ENCODE results near the gene RAB40C. TPM values are rescaled to one million over a fixed set of nuclear protein-coding genes. Genes with fewer than 3 reads are reported as not detected.

RAB40C gene
- total and polyA plus RNA-seq, 2 experiments from 2014 or later, result 9.5 to 18.8 TPM

DNA sequence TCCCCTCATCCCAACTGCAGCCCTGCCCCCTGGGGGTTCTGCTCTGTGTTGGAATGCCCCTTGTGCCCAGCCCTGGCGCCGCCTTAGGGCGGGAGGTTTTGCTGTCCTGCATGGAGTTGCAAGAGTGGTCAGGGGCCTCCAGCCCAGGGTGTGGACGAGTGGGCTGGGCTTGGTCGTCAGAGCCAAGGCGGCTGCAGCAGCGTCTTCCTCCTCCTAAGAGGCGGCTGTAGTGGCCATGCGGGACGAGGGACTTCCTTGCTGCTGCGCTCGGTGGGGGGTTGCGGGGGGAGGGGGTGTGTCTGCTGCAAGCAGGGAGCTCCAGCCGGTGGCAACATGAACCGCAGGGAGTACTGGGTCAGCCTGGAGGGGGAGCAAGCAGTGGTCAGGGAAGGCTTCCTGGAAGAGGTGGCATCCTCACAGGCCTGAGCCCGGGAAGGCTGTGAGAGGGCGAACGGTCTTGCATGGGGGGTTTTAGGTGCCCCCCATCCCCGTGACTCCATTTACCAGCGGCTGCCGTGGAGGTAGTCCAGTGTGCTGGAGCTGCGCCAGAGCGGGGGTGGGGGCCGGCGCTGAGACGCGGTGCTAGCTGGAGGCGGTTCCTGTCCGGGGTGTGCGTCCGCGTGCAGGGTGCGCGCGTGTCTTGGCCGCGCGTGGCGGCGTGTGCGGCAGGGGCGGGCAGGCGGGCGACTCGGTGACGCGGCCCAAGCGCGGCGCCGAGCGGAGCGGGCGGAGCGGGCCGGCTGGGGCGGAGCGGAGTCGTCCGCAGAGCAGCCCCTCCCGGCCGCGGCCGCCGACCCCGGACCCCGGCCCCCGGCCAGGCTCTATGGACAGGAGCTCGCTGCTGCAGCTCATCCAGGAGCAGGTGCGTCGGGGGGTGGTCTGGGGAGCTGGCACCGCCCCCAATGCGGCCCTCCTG, 85.4 kb downstream of the RAB40C start, which contains the start of gene RHBDL1:
RHBDL1 (plus strand) TSS at position 704 of the 916 bp plus-strand sequence; CDS start at position 824, 120 bp downstream.
- peak; percentile 64 for DNase-seq
- Histone ChIP-seq H3K9me3 (ENCODE audit: low read depth) (no peaks in the 10 kb centered on the region), H3K4me2 (ENCODE audit: unreplicated experiment) (peak within 1 kb of the TSS; percentile 79), H3K9ac (peak within 1 kb of the TSS; percentile 57; the same call in 1 of the 2 replicates), H3K79me2 (ENCODE audit: insufficient read depth) (peaks cover 2% of the 10 kb centered on the region), H3K27me3 (replicated peaks; ENCODE audit: insufficient read depth) (no peaks in the 10 kb centered on the region), H3F3A (ENCODE audit: insufficient read depth) (no peaks in the 10 kb centered on the region), H3K9me2 (ENCODE audit: insufficient read depth) (no peaks in the 10 kb centered on the region), H3K4me1 (ENCODE audit: insufficient read depth) (no peaks in the 10 kb centered on the region), H4K20me1 (ENCODE audit: insufficient read depth) (no peaks in the 10 kb centered on the region), H3K4me3 (peak within 1 kb of the TSS; percentile 68), H3K36me3 (ENCODE audit: low read depth) (no peaks in the 10 kb centered on the region), H2AFZ (no peak within 1 kb of the TSS), H3K27ac (no peak within 1 kb of the TSS)
- TF ChIP-seq EZH2 (IDR thresholded peaks at IDR 0.05; ENCODE audit: insufficient read depth, poor library complexity, severe bottlenecking), result no peak
- TF ChIP-seq EZH2phosphoT487 (IDR thresholded peaks at IDR 0.05; ENCODE audit: insufficient read depth, low read depth), result no peak
- in situ Hi-C loops (cut with MboI), result no loop called here
- WGBS, 2 experiments (ENCODE audit: low coverage in 1 of 2, low lambda C conversion rate in 2 of 2, missing lambda C conversion rate in 2 of 2), result 12 to 15% methylated on average over 39 to 50 of the region's 73 CpGs

DNA sequence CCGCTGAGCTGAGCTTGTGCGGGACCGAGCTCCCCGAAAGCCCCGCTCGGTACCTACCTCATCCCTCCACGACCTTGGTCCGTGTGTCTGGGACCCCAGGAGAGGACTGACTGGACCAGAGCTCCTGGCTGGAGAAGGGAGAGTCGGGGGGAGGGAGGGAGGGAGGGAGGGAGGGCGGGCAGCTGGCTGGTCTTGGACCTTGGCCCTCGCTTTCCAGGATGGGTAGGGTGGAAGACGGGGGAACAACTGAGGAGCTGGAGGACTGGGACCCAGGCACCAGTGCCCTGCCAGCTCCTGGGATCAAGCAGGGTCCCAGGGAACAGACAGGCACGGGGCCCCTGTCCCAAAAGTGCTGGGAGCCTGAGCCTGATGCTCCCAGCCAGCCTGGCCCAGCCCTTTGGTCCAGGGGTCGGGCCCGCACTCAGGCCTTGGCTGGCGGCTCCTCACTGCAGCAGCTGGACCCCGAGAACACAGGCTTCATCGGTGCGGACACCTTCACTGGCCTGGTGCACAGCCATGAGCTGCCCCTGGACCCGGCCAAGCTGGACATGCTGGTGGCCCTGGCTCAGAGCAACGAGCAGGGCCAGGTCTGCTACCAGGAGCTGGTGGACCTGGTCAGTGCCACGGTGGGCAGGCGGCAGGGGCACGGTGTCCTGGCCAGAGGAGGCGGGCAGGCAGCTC, 86.2 kb downstream of the RAB40C start:
- TF ChIP-seq EZH2phosphoT487 (IDR thresholded peaks at IDR 0.05; ENCODE audit: insufficient read depth, low read depth) (no peak), EZH2 (IDR thresholded peaks at IDR 0.05; ENCODE audit: insufficient read depth, poor library complexity, severe bottlenecking) (no peak)

DNA sequence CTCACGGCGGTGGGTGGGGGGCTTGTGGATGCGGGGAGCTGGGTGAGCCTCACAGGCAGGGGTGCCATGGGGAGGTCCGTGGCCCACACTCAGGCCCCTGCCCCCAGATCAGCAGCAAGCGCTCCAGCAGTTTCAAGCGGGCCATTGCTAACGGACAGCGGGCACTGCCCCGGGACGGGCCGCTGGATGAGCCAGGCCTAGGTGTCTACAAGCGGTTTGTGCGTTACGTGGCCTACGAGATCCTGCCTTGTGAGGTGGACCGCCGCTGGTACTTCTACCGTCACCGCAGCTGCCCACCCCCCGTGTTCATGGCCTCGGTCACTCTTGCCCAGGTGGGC, 86.7 kb downstream of the RAB40C start:
- no peaks in the 10 kb centered on the region for H3K9me2 ChIP-seq (ENCODE audit: insufficient read depth)
- 90 to 91% methylated on average over 20 to 21 of the region's 21 CpGs for WGBS, 2 experiments (ENCODE audit: low coverage in 1 of 2, low lambda C conversion rate in 2 of 2, missing lambda C conversion rate in 2 of 2)
- H4K20me1 ChIP-seq (ENCODE audit: insufficient read depth), result no peaks in the 10 kb centered on the region
- in situ Hi-C loops (cut with MboI), result no loop called here
- no peak overlapping the region for H3K4me3 ChIP-seq
- peaks cover 3% of the 10 kb centered on the region for H3K4me1 ChIP-seq (ENCODE audit: insufficient read depth)
- H3K9me3 ChIP-seq (ENCODE audit: low read depth), result no peaks in the 10 kb centered on the region
- no peaks in the 10 kb centered on the region for H3K36me3 ChIP-seq (ENCODE audit: low read depth)
- no peak overlapping the region for H2AFZ ChIP-seq
- H3K9ac ChIP-seq, result no peak overlapping the region
- TF ChIP-seq EZH2phosphoT487 (IDR thresholded peaks at IDR 0.05; ENCODE audit: insufficient read depth, low read depth) (no peak), EZH2 (IDR thresholded peaks at IDR 0.05; ENCODE audit: insufficient read depth, poor library complexity, severe bottlenecking) (no peak)
- H3K4me2 ChIP-seq (ENCODE audit: unreplicated experiment), result no peak overlapping the region
- DNase-seq, result no peak
- 0 out of 2 replicates have a peak, but pooled peaks cover 3% of the 10 kb centered on the region for H3F3A ChIP-seq (ENCODE audit: insufficient read depth)
- peaks cover 9% of the 10 kb centered on the region for H3K79me2 ChIP-seq (ENCODE audit: insufficient read depth)
- no peaks in the 10 kb centered on the region for H3K27me3 ChIP-seq (replicated peaks; ENCODE audit: insufficient read depth)
- no peak overlapping the region for H3K27ac ChIP-seq

More for the DNA sequence above, 86.2 kb downstream of the RAB40C start:
- in situ Hi-C loops (cut with MboI), result no loop called here
- Histone ChIP-seq H3K4me2 (ENCODE audit: unreplicated experiment) (peak overlapping the region; percentile 79), H2AFZ (no peak overlapping the region), H3F3A (ENCODE audit: insufficient read depth) (no peaks in the 10 kb centered on the region), H3K27ac (no peak overlapping the region), H3K9ac (0 out of 2 replicates have a peak overlapping the region, but pooled peaks have one; percentile 57), H3K27me3 (replicated peaks; ENCODE audit: insufficient read depth) (no peaks in the 10 kb centered on the region), H3K79me2 (ENCODE audit: insufficient read depth) (peaks cover 4% of the 10 kb centered on the region), H3K4me1 (ENCODE audit: insufficient read depth) (no peaks in the 10 kb centered on the region), H4K20me1 (ENCODE audit: insufficient read depth) (no peaks in the 10 kb centered on the region), H3K4me3 (peak overlapping the region; percentile 68), H3K36me3 (ENCODE audit: low read depth) (no peaks in the 10 kb centered on the region), H3K9me2 (ENCODE audit: insufficient read depth) (no peaks in the 10 kb centered on the region), H3K9me3 (ENCODE audit: low read depth) (no peaks in the 10 kb centered on the region)
- WGBS, 2 experiments (ENCODE audit: low coverage in 1 of 2, low lambda C conversion rate in 2 of 2, missing lambda C conversion rate in 2 of 2), result 41 to 43% methylated on average over 20 to 23 of the region's 25 CpGs
- no peak for DNase-seq

DNA sequence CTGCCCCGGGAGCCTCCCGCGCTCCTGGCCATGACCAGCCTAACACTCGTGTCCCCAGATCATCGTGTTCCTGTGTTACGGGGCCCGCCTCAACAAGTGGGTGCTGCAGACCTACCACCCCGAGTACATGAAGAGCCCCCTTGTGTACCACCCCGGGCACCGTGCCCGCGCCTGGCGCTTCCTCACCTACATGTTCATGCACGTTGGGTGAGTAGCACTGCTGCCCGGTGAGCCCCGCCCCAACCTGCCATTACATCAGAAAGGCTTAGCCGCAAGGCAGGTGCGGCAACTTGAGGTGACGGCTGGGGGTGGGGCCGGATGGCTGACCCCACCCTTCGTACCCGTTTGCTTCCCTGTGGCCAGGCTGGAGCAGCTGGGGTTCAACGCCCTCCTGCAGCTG, 87.0 kb downstream of the RAB40C start:
- H3F3A ChIP-seq (ENCODE audit: insufficient read depth), result peaks cover 7% of the 10 kb centered on the region; the same call in 1 of the 2 replicates
- H3K79me2 ChIP-seq (ENCODE audit: insufficient read depth), result peaks cover 13% of the 10 kb centered on the region
- no peak overlapping the region for H2AFZ ChIP-seq
- no peak overlapping the region for H3K4me2 ChIP-seq (ENCODE audit: unreplicated experiment)
- no peaks in the 10 kb centered on the region for H3K9me3 ChIP-seq (ENCODE audit: low read depth)
- TF ChIP-seq EZH2 (IDR thresholded peaks at IDR 0.05; ENCODE audit: insufficient read depth, poor library complexity, severe bottlenecking) (no peak), EZH2phosphoT487 (IDR thresholded peaks at IDR 0.05; ENCODE audit: insufficient read depth, low read depth) (no peak)
- 74 to 83% methylated on average over 23 of the region's 23 CpGs for WGBS, 2 experiments (ENCODE audit: low coverage in 1 of 2, low lambda C conversion rate in 2 of 2, missing lambda C conversion rate in 2 of 2)
- no peaks in the 10 kb centered on the region for H3K27me3 ChIP-seq (replicated peaks; ENCODE audit: insufficient read depth)
- peaks cover 3% of the 10 kb centered on the region; the same call in 1 of the 2 replicates for H3K36me3 ChIP-seq (ENCODE audit: low read depth)
- H3K9me2 ChIP-seq (ENCODE audit: insufficient read depth), result no peaks in the 10 kb centered on the region
- H3K9ac ChIP-seq, result no peak overlapping the region
- DNase-seq, result no peak
- peaks cover 7% of the 10 kb centered on the region for H3K4me1 ChIP-seq (ENCODE audit: insufficient read depth)
- in situ Hi-C loops (cut with MboI), result no loop called here
- no peak overlapping the region for H3K4me3 ChIP-seq
- H3K27ac ChIP-seq, result no peak overlapping the region
- no peaks in the 10 kb centered on the region for H4K20me1 ChIP-seq (ENCODE audit: insufficient read depth)
